Measurements from ENCODE around the gene NAGLU. TPM values are rescaled to one million over a fixed set of nuclear protein-coding genes. Genes with fewer than 3 reads are reported as not detected.

NAGLU gene
- total and polyA plus RNA-seq, 2 of the 13 experiments (the other 11 are each of a cell fraction or from before 2014, with no cell fraction given), result 28.2 to 40.1 TPM

GRCh38 chr17:42507671-42508070 lies 28.4 kb upstream of the NAGLU start:
- FAIRE-seq, result no peak
- CTCF ChIA-PET (ENCODE audit: low intra/inter-chr PET ratio, low total read pairs), result no interaction called here

More at GRCh38 chr17:42507671-42508070, 28.4 kb upstream of the NAGLU start:
- no peak overlapping the region for H3K27ac ChIP-seq (ENCODE audit: extremely low read length, insufficient read depth, low read length)
- no peak overlapping the region for H3K4me3 ChIP-seq (replicated peaks in 1 of 3; ENCODE audit: insufficient read depth in 1 of 3, low read depth in 2 of 3, low read length in 3 of 3)
- H3K27me3 ChIP-seq (ENCODE audit: control insufficient read depth in 1 of 2, insufficient read depth in 2 of 2, low read length in 2 of 2), result no peaks in the 10 kb centered on the region
- no TSS peak for BruUV-seq (replicated peaks)
- H3K79me2 ChIP-seq (ENCODE audit: insufficient read depth, low read length), result no peaks in the 10 kb centered on the region
- H3K9ac ChIP-seq (ENCODE audit: insufficient read depth, low read depth, low read length), result no peak overlapping the region
- POLR2A ChIA-PET, result interaction anchor here (2.5 kb wide), 1 partner anchor 12 kb away, joined by 7 read pairs; no protein-coding TSS in a partner anchor
- H4K20me1 ChIP-seq (ENCODE audit: insufficient read depth, low read length), result no peaks in the 10 kb centered on the region
- in situ Hi-C loops (cut with HindIII; ENCODE audit: extremely low pct_ligation_motif_present, low pct_unique_long_range_greater_than_20kb) (no loop called here), intact Hi-C loops (cut with micrococcal nuclease; ENCODE audit: unreplicated experiment) (no loop called here)
- H3K4me2 ChIP-seq (ENCODE audit: low read depth, low read length), result no peak overlapping the region
- peaks cover 9% of the 10 kb centered on the region for H3K4me1 ChIP-seq (ENCODE audit: insufficient read depth, low read length)
- H2AFZ ChIP-seq (ENCODE audit: low read length), result no peak overlapping the region
- H3K9me3 ChIP-seq (ENCODE audit: low read length), result no peaks in the 10 kb centered on the region
- WGBS (ENCODE audit: low lambda C conversion rate), result 99% methylated on average over 4 of the region's 4 CpGs
- DNase-seq (ENCODE audit: low spot score) (no peak), ATAC-seq (no peak)
- TF ChIP-seq ZFP36L1 (CRISPR knock-in tag; IDR thresholded peaks at IDR 0.05) (no peak), ZBTB1 (CRISPR knock-in tag; IDR thresholded peaks at IDR 0.05; ENCODE audit: borderline replicate concordance) (no peak), ZNF225 (CRISPR knock-in tag; IDR thresholded peaks at IDR 0.05) (no peak), ATF7-NPFF (CRISPR knock-in tag; IDR thresholded peaks at IDR 0.05; ENCODE audit: low read depth) (no peak), ARNT (IDR thresholded peaks at IDR 0.05) (no peak), ELF4 (CRISPR knock-in tag; IDR thresholded peaks at IDR 0.05; ENCODE audit: borderline replicate concordance) (no peak), GZF1 (CRISPR knock-in tag; IDR thresholded peaks at IDR 0.05) (no peak), TBP (CRISPR knock-in tag; IDR thresholded peaks at IDR 0.05) (no peak), ZMAT3 (CRISPR knock-in tag; conservative IDR thresholded peaks at IDR 0.05) (no peak), BRD4 (CRISPR knock-in tag; IDR thresholded peaks at IDR 0.05) (no peak), ZNF335 (CRISPR knock-in tag; IDR thresholded peaks at IDR 0.05) (no peak), ZNF510 (CRISPR knock-in tag; IDR thresholded peaks at IDR 0.05; ENCODE audit: low read depth) (no peak)
- TF ChIP-seq, protein P1, sequence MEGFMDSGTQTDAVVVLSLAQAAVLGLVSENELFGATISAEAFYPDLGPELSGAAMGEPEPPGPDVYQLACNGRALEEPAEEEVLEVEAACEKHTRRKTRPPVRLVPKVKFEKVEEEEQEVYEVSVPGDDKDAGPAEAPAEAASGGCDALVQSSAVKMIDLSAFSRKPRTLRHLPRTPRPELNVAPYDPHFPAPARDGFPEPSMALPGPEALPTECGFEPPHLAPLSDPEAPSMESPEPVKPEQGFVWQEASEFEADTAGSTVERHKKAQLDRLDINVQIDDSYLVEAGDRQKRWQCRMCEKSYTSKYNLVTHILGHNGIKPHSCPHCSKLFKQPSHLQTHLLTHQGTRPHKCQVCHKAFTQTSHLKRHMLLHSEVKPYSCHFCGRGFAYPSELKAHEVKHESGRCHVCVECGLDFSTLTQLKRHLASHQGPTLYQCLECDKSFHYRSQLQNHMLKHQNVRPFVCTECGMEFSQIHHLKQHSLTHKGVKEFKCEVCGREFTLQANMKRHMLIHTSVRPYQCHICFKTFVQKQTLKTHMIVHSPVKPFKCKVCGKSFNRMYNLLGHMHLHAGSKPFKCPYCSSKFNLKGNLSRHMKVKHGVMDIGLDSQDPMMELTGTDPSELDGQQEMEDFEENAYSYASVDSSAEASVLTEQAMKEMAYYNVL (CRISPR knock-in tag; IDR thresholded peaks at IDR 0.05; ENCODE audit: borderline replicate concordance), result no peak
- peaks cover 36 to 68% of the 10 kb centered on the region in 2 experiments for H3K36me3 ChIP-seq (replicated peaks in 1 of 2; ENCODE audit: control insufficient read depth in 1 of 2, insufficient read depth in 2 of 2, low read length in 2 of 2)

All from HepG2 (cell line).